Gastrocnemius medialis (tissue), 4 donors: ENCODE results near the gene MAPK8IP3. TPM values are rescaled to one million over a fixed set of nuclear protein-coding genes. Genes with fewer than 3 reads are reported as not detected.

Source experiments
- ATAC-seq, 2 donors: fragments of 150-250 bp; one replicate each; pipeline ENCODE4 v1.9.1; 2016
- DNase-seq, 2 donors: peaks; one replicate each; pipeline ENCODE4 v3.0.0-alpha.2; 2019
- H3K27ac ChIP-seq, 4 donors: fragments of 200-600 bp; sonication (generic); 1 replicate in 1 of 4; 2 replicates in 3 of 4; pipeline ENCODE4 v1.5.1; 2016 to 2018; ENCODE audit warnings: mild to moderate bottlenecking in 2 of 4, moderate library complexity in 1 of 4
- H3K27me3 ChIP-seq, 3 donors: fragments of 200-600 bp; sonication (generic) in 2 of 3; 1 replicate in 1 of 3; 2 replicates in 2 of 3; pipeline versions ENCODE4 v1.5.1 to v1.6.0; 2016 to 2019; ENCODE audit warnings: mild to moderate bottlenecking in 1 of 3, moderate library complexity in 1 of 3
- H3K36me3 ChIP-seq, 2 donors: fragments of 200-600 bp; sonication (generic) in 1 of 2; one replicate each; pipeline ENCODE4 v1.5.1; 2017 to 2018
- H3K4me1 ChIP-seq, 2 donors: fragments of 200-600 bp; sonication (generic) in 1 of 2; one replicate each; pipeline ENCODE4 v1.5.1; 2016 to 2017; ENCODE audit warnings: mild to moderate bottlenecking in 2 of 2
- H3K4me3 ChIP-seq, 4 donors: fragments of 200-600 bp; sonication (generic) in 3 of 4; 1 replicate in 1 of 4; 2 replicates in 3 of 4; pipeline ENCODE4 v1.5.1; 2016 to 2019; ENCODE audit warnings: mild to moderate bottlenecking in 2 of 4
- H3K9me3 ChIP-seq, 3 donors: fragments of 200-600 bp; sonication (generic) in 2 of 3; 1 replicate in 1 of 3; 2 replicates in 2 of 3; pipeline ENCODE4 v1.5.1; 2016 to 2019
- POLR2A ChIP-seq, 2 donors: fragments of 450-650 bp; IDR thresholded peaks; one replicate each; pipeline ENCODE4 v1.6.1; 2017; ENCODE audit warnings: antibody characterized with exemption in 2 of 2, mild to moderate bottlenecking in 2 of 2, moderate library complexity in 2 of 2
- in situ Hi-C, 4 donors: fragments of 200-750 bp; cut with MboI; loops; one replicate each; pipeline versions ENCODE4 v1.15.0 to v1.8.0; 2017; ENCODE audit warnings: low sequenced_read_pairs in 4 of 4
- intact Hi-C: fragments of 100-400 bp; cut with DNase I; formaldehyde crosslinking; loops from one replicate; pipeline ENCODE4 v1.15.1; 2023; ENCODE audit warnings: low total_unique reads
- total RNA-seq, 4 donors: library from RNA; depleted of rRNA; stranded (reverse); fragments of >200 nt; gene quantifications; one replicate each; pipeline versions ENCODE4 v1.1.0 to v1.2.3, GENCODE V29; 2016
- TF ChIP-seq, protein P1 (sequence below), 5 experiments: fragments of 450-650 bp in 3 of 5; fragments of 200-600 bp in 2 of 5; sonication (generic) in 2 of 5; IDR thresholded peaks in 4 of 5; conservative IDR thresholded peaks in 1 of 5; 1 replicate in 4 of 5; 2 replicates in 1 of 5; pipeline ENCODE4 v1.5.1; 2016 to 2019; ENCODE audit warnings: antibody characterized with exemption in 5 of 5, mild to moderate bottlenecking in 3 of 5, moderate library complexity in 3 of 5

MAPK8IP3 gene
- total RNA-seq, 4 donors from 2014 or later = 6.5 to 22.6 (median 13.9) TPM

DNA sequence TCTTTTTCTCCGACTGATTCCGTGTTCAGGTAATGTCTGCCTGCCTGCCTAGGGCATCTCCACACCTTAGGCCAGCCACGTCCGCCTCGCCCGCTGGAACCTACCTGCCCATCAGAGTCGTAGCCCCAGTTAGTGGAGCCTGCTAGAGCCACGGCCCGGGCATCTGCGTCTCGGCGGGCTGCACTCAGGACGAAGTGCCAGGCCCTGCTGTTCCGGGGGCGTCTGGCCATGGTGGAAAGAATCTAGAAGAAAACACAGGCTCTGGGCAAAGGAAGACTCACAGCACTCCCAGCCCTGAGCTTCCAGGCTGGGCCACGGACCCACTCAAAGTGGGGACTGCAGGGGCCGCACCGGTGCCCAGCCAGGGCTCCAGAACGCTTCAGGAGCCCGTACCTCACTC is 75.3 kb downstream of the MAPK8IP3 start:
- in situ Hi-C loops (no loop called here), intact Hi-C loops (loop anchor here (5.0 kb wide), 3 partner anchors 74 to 169 kb away; partner anchors contain the start of genes CRAMP1, IFT140 and MAPK8IP3)
- Histone ChIP-seq H3K9me3 (no peaks in the 10 kb centered on the region), H3K4me3 (peak overlapping the region; percentile 61 to 93 (median 78)), H3K27ac (peak overlapping the region; percentile 77 to 92 (median 84)), H3K27me3 (no peaks in the 10 kb centered on the region), H3K4me1 (peaks cover 30 to 38% of the 10 kb centered on the region in 2 donors), H3K36me3 (peaks cover 0 to 37% of the 10 kb centered on the region in 2 donors)
- TF ChIP-seq, protein P1, sequence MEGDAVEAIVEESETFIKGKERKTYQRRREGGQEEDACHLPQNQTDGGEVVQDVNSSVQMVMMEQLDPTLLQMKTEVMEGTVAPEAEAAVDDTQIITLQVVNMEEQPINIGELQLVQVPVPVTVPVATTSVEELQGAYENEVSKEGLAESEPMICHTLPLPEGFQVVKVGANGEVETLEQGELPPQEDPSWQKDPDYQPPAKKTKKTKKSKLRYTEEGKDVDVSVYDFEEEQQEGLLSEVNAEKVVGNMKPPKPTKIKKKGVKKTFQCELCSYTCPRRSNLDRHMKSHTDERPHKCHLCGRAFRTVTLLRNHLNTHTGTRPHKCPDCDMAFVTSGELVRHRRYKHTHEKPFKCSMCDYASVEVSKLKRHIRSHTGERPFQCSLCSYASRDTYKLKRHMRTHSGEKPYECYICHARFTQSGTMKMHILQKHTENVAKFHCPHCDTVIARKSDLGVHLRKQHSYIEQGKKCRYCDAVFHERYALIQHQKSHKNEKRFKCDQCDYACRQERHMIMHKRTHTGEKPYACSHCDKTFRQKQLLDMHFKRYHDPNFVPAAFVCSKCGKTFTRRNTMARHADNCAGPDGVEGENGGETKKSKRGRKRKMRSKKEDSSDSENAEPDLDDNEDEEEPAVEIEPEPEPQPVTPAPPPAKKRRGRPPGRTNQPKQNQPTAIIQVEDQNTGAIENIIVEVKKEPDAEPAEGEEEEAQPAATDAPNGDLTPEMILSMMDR (IDR thresholded peaks at IDR 0.05 in 4 of 5, conservative IDR thresholded peaks at IDR 0.05 in 1 of 5) = no peak
- TF ChIP-seq POLR2A (IDR thresholded peaks at IDR 0.05) = no peak
- no peak for DNase-seq
- ATAC-seq = no peak

DNA sequence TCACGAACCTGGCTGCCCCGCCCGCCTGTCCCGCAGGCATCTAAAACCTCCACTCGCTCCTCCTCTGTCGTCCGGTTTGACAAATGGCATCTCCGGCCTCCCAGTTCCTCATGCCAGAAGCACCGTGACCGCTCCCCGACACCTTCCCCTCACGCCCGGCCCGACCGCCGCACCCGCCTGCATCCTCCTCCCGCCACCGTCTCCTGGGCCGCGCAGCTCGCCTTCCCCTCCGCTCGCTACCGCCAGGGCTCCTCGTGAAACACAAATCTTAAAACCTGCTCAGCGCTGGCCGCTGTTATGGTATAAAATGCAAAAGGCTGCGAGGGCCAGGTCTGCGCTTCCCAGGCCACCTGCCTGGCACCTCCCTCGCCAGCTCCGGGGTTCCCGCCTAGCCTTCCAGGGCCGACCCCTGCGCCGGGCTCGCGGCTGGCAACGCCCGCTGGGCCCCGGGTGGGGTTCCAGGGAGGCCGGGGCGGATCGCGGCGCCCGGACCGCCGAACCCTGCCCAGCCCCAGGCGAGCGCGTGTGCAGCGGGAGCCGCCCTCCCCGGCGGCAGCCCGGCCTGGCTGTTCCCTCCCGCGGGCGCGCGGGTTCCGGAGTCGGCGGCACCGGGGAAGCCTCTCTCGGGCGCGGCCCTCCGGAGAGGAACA is 75.9 kb downstream of the MAPK8IP3 start:
- in situ Hi-C loops = no loop called here
- peak; percentile 24 for ATAC-seq
- no peaks in the 10 kb centered on the region for H3K27me3 ChIP-seq
- peak overlapping the region; percentile 77 to 92 (median 84) for H3K27ac ChIP-seq
- peak overlapping the region; percentile 61 to 93 (median 78) for H3K4me3 ChIP-seq
- H3K4me1 ChIP-seq = peaks cover 30 to 38% of the 10 kb centered on the region in 2 donors
- DNase-seq = no peak
- intact Hi-C loops = loop anchor here (1.0 to 5.0 kb wide), 6 partner anchors 9 to 362 kb away; partner anchors contain the start of genes CRAMP1, FAHD1, HAGH and IFT140
- peaks cover 0 to 38% of the 10 kb centered on the region in 2 donors for H3K36me3 ChIP-seq
- H3K9me3 ChIP-seq = no peaks in the 10 kb centered on the region
- no peak for TF ChIP-seq POLR2A (IDR thresholded peaks at IDR 0.05)
- TF ChIP-seq, protein P1 (IDR thresholded peaks at IDR 0.05 in 4 of 5, conservative IDR thresholded peaks at IDR 0.05 in 1 of 5) = peak in 1 of 5 experiments; percentile 12

- H3K36me3 ChIP-seq = peaks cover 0 to 38% of the 10 kb centered on the region in 2 donors
- intact Hi-C loops = loop anchor here (1.0 to 5.0 kb wide), 6 partner anchors 9 to 362 kb away; partner anchors contain the start of genes CRAMP1, FAHD1, HAGH and IFT140
- TF ChIP-seq, protein P1 (IDR thresholded peaks at IDR 0.05 in 4 of 5, conservative IDR thresholded peaks at IDR 0.05 in 1 of 5) = peak in 2 of 5 experiments; percentile 20 to 49
- peak; percentile 76 to 93 for TF ChIP-seq POLR2A (IDR thresholded peaks at IDR 0.05)
Observed at GRCh38 chr16:1782408-1783264, 76.6 kb downstream of the MAPK8IP3 start, which contains the start of the genes NUBP2 and SPSB3. Gene NUBP2 (plus strand): TSS chr16:1782960. CDS start chr16:1783021, 61 bp downstream. Gene SPSB3 (minus strand): TSS chr16:1782571. CDS start chr16:1781483, 1,088 bp downstream.

DNA sequence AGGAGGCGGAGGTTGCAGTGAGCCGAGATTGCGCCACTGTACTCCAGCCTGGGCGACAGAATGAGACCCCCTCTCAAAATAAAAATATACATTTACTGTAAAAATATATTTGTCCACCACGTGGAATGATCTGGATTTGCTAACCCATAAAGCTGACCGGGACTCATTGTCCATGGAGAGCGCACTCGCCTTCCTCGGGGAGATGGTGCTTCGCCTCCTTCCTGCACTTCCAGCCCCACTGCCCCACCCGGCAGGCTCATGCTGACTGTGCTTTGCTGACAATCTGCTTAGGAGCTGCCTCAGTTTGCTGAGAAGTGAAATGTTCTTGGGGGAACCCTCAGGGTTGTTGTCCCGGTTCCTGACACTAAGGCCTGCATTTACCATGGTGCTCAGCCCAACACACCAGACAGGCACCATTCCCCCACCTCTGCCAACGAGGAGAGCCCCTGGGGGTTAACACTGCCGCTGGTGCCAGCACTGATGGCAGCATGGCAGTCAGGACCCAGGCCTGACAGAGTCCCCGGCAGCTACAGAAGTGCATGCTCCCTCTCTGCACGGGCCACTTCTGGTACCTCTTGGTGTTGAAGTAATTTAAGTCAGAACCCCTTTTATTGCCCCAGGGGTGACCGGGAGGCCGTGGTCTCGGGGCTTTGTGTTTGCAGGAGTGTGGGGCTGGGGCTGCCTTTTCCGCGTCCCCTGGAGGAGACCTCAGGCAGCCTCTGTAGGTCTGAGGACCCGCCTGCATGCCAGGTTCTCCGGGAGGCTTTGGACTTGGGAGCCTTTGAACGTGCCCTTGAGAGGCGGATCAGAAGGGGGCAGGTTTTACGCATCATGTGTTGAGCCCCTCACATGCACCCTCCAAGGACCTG is 79.2 kb downstream of the MAPK8IP3 start:
- TF ChIP-seq POLR2A (IDR thresholded peaks at IDR 0.05) = no peak
- TF ChIP-seq, protein P1 (IDR thresholded peaks at IDR 0.05 in 4 of 5, conservative IDR thresholded peaks at IDR 0.05 in 1 of 5) = no peak
- DNase-seq (peak in 1 of 2 donors; percentile 11), ATAC-seq (no peak)
- Histone ChIP-seq H3K9me3 (no peaks in the 10 kb centered on the region), H3K4me1 (peaks cover 27 to 30% of the 10 kb centered on the region in 2 donors), H3K36me3 (peaks cover 0 to 45% of the 10 kb centered on the region in 2 donors), H3K4me3 (no peak overlapping the region), H3K27ac (no peak overlapping the region), H3K27me3 (no peaks in the 10 kb centered on the region)
- intact Hi-C loops (loop anchor here (5.0 kb wide), 3 partner anchors 78 to 173 kb away; partner anchors contain the start of genes CRAMP1, IFT140 and MAPK8IP3), in situ Hi-C loops (no loop called here)

More at GRCh38 chr16:1782408-1783264, 76.6 kb downstream of the MAPK8IP3 start, which contains the start of the genes NUBP2 and SPSB3:
- in situ Hi-C loops = no loop called here
- ATAC-seq = peak; percentile 97 to 98
- peak within 1 kb of the TSS; percentile 77 to 92 (median 86) for H3K27ac ChIP-seq
- peak within 1 kb of the TSS; percentile 67 to 93 (median 78) for H3K4me3 ChIP-seq
- peak; percentile 100 for DNase-seq
- no peaks in the 10 kb centered on the region for H3K9me3 ChIP-seq
- H3K4me1 ChIP-seq = peaks cover 30 to 38% of the 10 kb centered on the region in 2 donors
- H3K27me3 ChIP-seq = no peaks in the 10 kb centered on the region
